ENCODE measurements around the gene ZWINT.

- TF ChIP-seq RCOR1 (IDR thresholded peaks at IDR 0.05; ENCODE audit: low read depth, low read length) (no peak), BHLHE40 (IDR thresholded peaks at IDR 0.05; ENCODE audit: low read depth, low read length) (no peak), CTCF (IDR thresholded peaks at IDR 0.05) (no peak)
Measured at GRCh38 chr10:56359837-56360236, 1.2 kb downstream of the ZWINT start.
